HG03060 (cell line): Measurements from ENCODE around the gene LMF1.

ENCODE experiments used
- ATAC-seq: cut with Tn5 transposase; IDR thresholded peaks from one replicate; pipeline ENCODE4 v1.9.1; 2021; ENCODE audit warnings: low read depth, moderate number of reproducible peaks; ENCODE audit not compliant: unreplicated experiment

LMF1 gene

GRCh38 chr16:1003391-1004347 lies 32.9 kb upstream of the LMF1 start:
- no peak for ATAC-seq

- ATAC-seq: no peak
These were observed 31.8 kb upstream of the LMF1 start for GRCh38 chr16:1002399-1003166.

- ATAC-seq: no peak
These were observed 30.3 kb upstream of the LMF1 start for GRCh38 chr16:1001096-1001495.

GRCh38 chr16:1000608-1001007 lies 29.8 kb upstream of the LMF1 start:
- no peak for ATAC-seq

- ATAC-seq: no peak
These were observed 28.9 kb upstream of the LMF1 start for GRCh38 chr16:999677-1000076.

GRCh38 chr16:998615-999014 lies 27.8 kb upstream of the LMF1 start:
- ATAC-seq: no peak

- ATAC-seq: no peak
These were observed 27.4 kb upstream of the LMF1 start for GRCh38 chr16:998211-998610.

GRCh38 chr16:997440-998051 lies 26.8 kb upstream of the LMF1 start:
- no peak for ATAC-seq

- ATAC-seq: no peak
These were observed 25.9 kb upstream of the LMF1 start for GRCh38 chr16:996681-997080.

- no peak for ATAC-seq
These were observed 25.0 kb upstream of the LMF1 start for GRCh38 chr16:995783-996182.

GRCh38 chr16:995087-995486 lies 24.3 kb upstream of the LMF1 start:
- ATAC-seq: no peak

GRCh38 chr16:993731-994130 lies 22.9 kb upstream of the LMF1 start:
- ATAC-seq: no peak

GRCh38 chr16:991773-992172 lies 21.0 kb upstream of the LMF1 start:
- no peak for ATAC-seq

- ATAC-seq: no peak
These were observed 20.6 kb upstream of the LMF1 start for GRCh38 chr16:991345-991744.

GRCh38 chr16:990516-991291 lies 19.9 kb upstream of the LMF1 start:
- no peak for ATAC-seq

- no peak for ATAC-seq
These were observed 18.6 kb upstream of the LMF1 start for GRCh38 chr16:989354-989814.

GRCh38 chr16:988471-989353 lies 17.9 kb upstream of the LMF1 start:
- ATAC-seq: no peak

GRCh38 chr16:987906-988305 lies 17.1 kb upstream of the LMF1 start:
- ATAC-seq: no peak

- no peak for ATAC-seq
These were observed 16.3 kb upstream of the LMF1 start for GRCh38 chr16:986925-987582.
